M059J (cell line): ENCODE measurements around the gene ING2. TPM values are rescaled to one million over a fixed set of nuclear protein-coding genes. Genes with fewer than 3 reads are reported as not detected.
"Not testable (repeated sequence)": the region's sequence is repeated elsewhere in the genome, so short reads cannot be mapped to it uniquely, and the experiment has no call there.

ENCODE experiments used
- DNase-seq: peaks from one replicate; pipeline ENCODE4 v3.0.0-alpha.2; 2012; ENCODE audit warnings: low read depth
- total RNA-seq: library from RNA; depleted of rRNA; stranded (reverse); fragments of >200 nt; shearing (Covaris generic); gene quantifications from 2 replicates; pipeline ENCODE4 v1.2.3, GENCODE V29; 2014; rRNA removed

The ING2 gene
- total RNA-seq, 1 experiment from 2014 or later, result 26.6 TPM

- DNase-seq, result no peak
These were observed 43.4 kb downstream of the ING2 start for GRCh38 chr4:183548306-183548705.

GRCh38 chr4:183550345-183551093 is 45.7 kb downstream of the ING2 start:
- DNase-seq, result no peak

GRCh38 chr4:183552274-183553146 is 47.7 kb downstream of the ING2 start:
- no peak for DNase-seq

- not testable (repeated sequence) for DNase-seq
These were observed 48.3 kb downstream of the ING2 start for GRCh38 chr4:183553147-183553478.

- no peak for DNase-seq
These were observed 48.9 kb downstream of the ING2 start for GRCh38 chr4:183553601-183554345.

GRCh38 chr4:183554346-183554686 is 49.5 kb downstream of the ING2 start:
- DNase-seq, result no peak

GRCh38 chr4:183554878-183555585 is 50.2 kb downstream of the ING2 start:
- no peak for DNase-seq

- no peak for DNase-seq
These were observed 52.1 kb downstream of the ING2 start for GRCh38 chr4:183556947-183557346.

GRCh38 chr4:183557611-183558010 is 52.8 kb downstream of the ING2 start:
- DNase-seq, result no peak

- DNase-seq, result no peak
These were observed 54.0 kb downstream of the ING2 start for GRCh38 chr4:183558873-183559272.

- DNase-seq, result no peak
These were observed 57.0 kb downstream of the ING2 start for GRCh38 chr4:183561905-183562304.

Other genes starting within 250 kb of the ING2 start
- 0.05 TPM in 1 of 2 replicates, not detected in the other for gene CLDN22, start 184.8 kb upstream of the ING2 start, total RNA-seq
- not detected in 2 replicates for gene CLDN24, start 182.6 kb upstream of the ING2 start, total RNA-seq
- 30.7 and 31.8 TPM in 2 replicates for gene CDKN2AIP, start 60.4 kb upstream of the ING2 start, total RNA-seq
- gene RWDD4, start 154.1 kb downstream of the ING2 start, total RNA-seq, result 20.7 and 31.2 TPM in 2 replicates
- 15.4 and 24.6 TPM in 2 replicates for gene TRAPPC11, start 154.2 kb downstream of the ING2 start, total RNA-seq